AG10803 (cell line): ENCODE data around the gene FBN1.

ENCODE experiments used
- DNase-seq: peaks from one replicate; pipeline ENCODE4 v3.0.0; 2010; ENCODE audit warnings: low read depth
- H3K4me3 ChIP-seq: 2 replicates; pipeline ENCODE4 v1.5.1; 2011; ENCODE audit warnings: mild to moderate bottlenecking, low read length, control low read depth
- TF ChIP-seq, protein P1 (sequence below): conservative IDR thresholded peaks from 2 replicates; pipeline ENCODE4 v1.5.1; 2011; ENCODE audit warnings: mild to moderate bottlenecking, low read length, control low read depth, inconsistent platforms

The FBN1 gene

GRCh38 chr15:48423342-48423741 lies 222.2 kb downstream of the FBN1 start:
- H3K4me3 ChIP-seq: no peak overlapping the region
- TF ChIP-seq, protein P1, sequence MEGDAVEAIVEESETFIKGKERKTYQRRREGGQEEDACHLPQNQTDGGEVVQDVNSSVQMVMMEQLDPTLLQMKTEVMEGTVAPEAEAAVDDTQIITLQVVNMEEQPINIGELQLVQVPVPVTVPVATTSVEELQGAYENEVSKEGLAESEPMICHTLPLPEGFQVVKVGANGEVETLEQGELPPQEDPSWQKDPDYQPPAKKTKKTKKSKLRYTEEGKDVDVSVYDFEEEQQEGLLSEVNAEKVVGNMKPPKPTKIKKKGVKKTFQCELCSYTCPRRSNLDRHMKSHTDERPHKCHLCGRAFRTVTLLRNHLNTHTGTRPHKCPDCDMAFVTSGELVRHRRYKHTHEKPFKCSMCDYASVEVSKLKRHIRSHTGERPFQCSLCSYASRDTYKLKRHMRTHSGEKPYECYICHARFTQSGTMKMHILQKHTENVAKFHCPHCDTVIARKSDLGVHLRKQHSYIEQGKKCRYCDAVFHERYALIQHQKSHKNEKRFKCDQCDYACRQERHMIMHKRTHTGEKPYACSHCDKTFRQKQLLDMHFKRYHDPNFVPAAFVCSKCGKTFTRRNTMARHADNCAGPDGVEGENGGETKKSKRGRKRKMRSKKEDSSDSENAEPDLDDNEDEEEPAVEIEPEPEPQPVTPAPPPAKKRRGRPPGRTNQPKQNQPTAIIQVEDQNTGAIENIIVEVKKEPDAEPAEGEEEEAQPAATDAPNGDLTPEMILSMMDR: no peak
- no peak for DNase-seq

GRCh38 chr15:48422401-48422800 lies 223.1 kb downstream of the FBN1 start:
- H3K4me3 ChIP-seq: no peak overlapping the region
- TF ChIP-seq, protein P1: no peak

DNA sequence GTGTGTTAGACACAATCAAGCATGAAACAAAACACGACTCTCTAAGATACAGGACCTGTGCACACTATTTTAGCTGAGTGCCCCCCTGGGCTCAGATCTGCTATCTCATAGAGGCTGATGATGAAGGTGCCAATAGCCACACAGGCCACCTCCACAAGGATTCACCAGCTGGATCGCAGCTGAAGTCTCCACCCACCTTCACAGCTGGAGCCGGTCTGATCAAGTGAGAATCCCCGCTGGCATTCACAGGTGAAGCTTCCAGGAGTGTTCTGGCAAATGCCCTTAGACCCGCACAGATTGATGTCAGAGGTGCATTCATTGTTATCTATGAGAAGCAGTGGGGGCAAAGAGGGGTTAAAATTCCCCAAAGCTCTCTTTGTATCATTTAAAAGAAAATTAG lies 224.1 kb downstream of the FBN1 start:
- TF ChIP-seq, protein P1: no peak
- no peak for DNase-seq
- no peak overlapping the region for H3K4me3 ChIP-seq

More at GRCh38 chr15:48422401-48422800, 223.1 kb downstream of the FBN1 start:
- DNase-seq: peak; percentile 64

DNA sequence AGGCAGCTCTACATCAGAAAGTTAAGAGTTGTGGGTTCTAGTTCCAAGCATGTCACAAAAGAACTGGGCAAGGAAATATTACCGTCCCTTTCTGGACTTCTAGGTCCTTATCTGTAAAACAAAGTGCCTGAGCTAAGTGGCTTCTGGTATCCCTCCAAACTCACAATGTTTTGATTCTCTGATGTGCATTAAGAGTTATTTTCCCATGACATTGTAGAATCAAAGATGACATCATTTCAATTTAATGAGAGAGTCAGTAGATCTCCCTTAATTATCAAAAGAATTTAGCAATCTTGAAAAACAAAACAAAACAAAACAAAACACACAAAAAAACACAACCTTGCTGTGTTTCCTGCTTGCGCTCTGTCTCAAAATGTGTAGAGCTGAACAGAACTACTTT lies 225.6 kb downstream of the FBN1 start:
- H3K4me3 ChIP-seq: no peak overlapping the region
- DNase-seq: no peak
- TF ChIP-seq, protein P1: no peak

DNA sequence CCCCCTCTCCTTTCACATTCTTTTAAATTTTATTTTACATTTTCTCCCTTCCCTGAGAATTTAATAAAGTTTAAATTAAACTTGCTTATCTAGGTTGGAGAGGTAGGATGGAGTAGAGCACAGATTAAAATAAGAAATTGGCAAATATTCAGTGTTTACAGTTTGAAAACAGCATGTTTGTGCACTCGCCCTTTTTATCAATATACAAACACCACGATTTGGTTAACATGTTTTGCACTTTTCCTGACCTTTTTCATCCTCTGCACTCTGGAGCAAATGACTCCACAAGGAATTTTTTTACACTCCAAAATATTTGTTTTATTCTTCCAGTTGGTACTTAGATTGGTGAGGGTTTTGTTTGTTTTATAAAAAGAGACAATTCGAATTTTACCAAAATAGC lies 227.2 kb downstream of the FBN1 start:
- no peak for DNase-seq
- TF ChIP-seq, protein P1: no peak
- no peak overlapping the region for H3K4me3 ChIP-seq

GRCh38 chr15:48416301-48416700 lies 229.2 kb downstream of the FBN1 start:
- TF ChIP-seq, protein P1: no peak
- no peak for DNase-seq

DNA sequence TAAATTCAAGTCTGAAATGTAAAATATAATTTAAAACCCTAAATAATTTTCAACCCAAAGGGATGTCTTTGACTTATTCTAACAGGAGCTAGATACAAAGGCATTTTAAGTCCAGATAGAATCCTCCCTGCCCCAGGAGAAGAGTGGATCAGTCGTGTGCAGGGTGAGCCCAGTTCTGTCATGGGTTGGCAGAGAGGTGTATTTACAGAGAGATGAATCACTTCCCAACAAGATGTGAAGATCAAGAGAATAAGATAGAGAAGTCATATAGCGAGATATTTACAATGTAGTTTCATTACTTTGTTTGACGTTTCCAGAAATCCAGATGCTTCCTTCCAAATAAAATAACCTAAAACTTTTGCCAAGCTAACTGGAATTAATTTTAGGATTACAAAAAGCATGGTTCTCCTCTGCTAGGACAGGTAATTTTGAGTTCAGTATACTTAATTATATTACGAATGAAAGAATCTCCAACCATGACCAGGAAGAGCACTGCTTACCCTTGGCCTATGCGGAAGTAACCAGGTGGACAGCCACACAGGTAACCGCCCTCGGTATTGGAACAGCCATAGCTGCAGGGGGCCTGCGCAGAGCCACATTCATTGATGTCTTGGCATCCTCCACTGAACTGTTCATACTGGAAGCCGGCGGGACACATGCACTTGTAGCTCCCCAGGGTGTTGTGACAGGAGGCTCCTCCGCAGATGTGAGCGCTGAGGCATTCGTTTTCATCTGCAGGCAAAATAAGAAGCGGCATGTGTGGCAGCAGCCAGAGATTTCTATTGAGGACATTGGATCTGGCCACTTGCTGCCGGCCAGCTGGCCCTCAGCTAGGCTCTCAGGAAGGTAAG lies 230.2 kb downstream of the FBN1 start:
- TF ChIP-seq, protein P1: no peak
- peak; percentile 58 for DNase-seq
- no peak overlapping the region for H3K4me3 ChIP-seq

More at GRCh38 chr15:48416301-48416700, 229.2 kb downstream of the FBN1 start:
- H3K4me3 ChIP-seq: no peak overlapping the region
